ENCODE results near the gene MTMR6. TPM values are rescaled to one million over a fixed set of nuclear protein-coding genes. Genes with fewer than 3 reads are reported as not detected.
A peak's percentile ranks its signal among the peaks of the same experiment; 100 is the strongest.
"Not testable (repeated sequence)": the region's sequence is repeated elsewhere in the genome, so short reads cannot be mapped to it uniquely, and the experiment has no call there.

MTMR6 gene
- polyA plus RNA-seq, 1 experiment = 10.5 TPM

DNA sequence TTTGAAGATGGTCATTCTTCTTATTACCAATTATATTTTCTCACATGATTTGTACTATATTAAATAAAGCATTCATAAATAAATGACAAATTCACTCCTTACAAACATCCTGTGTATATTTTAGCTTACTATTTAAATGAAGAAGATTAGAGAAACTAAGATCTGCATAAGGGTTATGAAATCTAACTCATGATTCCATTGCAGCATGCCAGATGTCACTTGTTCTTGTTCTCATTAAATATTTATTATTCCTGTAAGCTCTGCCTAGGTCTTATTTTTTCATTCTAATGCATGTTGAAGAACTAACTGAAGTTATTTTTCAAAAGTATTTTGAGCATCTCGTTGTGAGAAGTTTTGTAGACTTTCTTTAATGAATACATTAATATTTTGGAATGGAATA lies 32.5 kb upstream of the MTMR6 start:
- DNase-seq (ENCODE audit: low read depth) = no peak
- Histone ChIP-seq H3K4me3 (ENCODE audit: low read depth, low read length) (no peak overlapping the region), H3K36me3 (ENCODE audit: control insufficient read depth, insufficient read depth, low read length) (peaks cover 3% of the 10 kb centered on the region), H3K27me3 (ENCODE audit: control insufficient read depth, insufficient read depth, low read length) (no peaks in the 10 kb centered on the region)
- TF ChIP-seq, protein P1, sequence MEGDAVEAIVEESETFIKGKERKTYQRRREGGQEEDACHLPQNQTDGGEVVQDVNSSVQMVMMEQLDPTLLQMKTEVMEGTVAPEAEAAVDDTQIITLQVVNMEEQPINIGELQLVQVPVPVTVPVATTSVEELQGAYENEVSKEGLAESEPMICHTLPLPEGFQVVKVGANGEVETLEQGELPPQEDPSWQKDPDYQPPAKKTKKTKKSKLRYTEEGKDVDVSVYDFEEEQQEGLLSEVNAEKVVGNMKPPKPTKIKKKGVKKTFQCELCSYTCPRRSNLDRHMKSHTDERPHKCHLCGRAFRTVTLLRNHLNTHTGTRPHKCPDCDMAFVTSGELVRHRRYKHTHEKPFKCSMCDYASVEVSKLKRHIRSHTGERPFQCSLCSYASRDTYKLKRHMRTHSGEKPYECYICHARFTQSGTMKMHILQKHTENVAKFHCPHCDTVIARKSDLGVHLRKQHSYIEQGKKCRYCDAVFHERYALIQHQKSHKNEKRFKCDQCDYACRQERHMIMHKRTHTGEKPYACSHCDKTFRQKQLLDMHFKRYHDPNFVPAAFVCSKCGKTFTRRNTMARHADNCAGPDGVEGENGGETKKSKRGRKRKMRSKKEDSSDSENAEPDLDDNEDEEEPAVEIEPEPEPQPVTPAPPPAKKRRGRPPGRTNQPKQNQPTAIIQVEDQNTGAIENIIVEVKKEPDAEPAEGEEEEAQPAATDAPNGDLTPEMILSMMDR (IDR thresholded peaks at IDR 0.05; ENCODE audit: insufficient read depth, low read depth, low read length) = no peak
- POLR2A ChIA-PET = no interaction called here
- CTCF ChIA-PET = no interaction called here

DNA sequence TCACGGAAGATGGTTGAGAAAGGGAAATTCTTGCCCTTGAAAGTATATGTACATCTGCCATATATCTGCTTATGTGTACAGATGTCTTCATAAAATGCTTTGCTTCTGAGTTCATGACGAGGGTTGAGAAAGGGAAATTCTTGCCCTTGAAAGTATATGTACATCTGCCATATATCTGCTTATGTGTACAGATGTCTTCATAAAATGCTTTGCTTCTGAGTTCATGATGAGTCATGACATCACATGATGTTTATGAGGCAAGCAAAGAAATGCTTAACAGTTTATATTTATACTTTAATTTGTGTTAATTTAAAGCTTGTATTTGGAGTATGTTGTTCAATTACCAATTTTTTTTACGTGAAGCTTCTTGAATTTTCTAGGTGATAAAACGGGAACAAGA lies 31.7 kb upstream of the MTMR6 start:
- POLR2A ChIA-PET; H3K4me3 ChIP-seq (ENCODE audit: low read depth, low read length): not testable (repeated sequence)
- CTCF ChIA-PET = interaction anchor here (0.7 kb wide), 1 partner anchor 102 kb away, joined by 3 read pairs; no protein-coding TSS in a partner anchor

DNA sequence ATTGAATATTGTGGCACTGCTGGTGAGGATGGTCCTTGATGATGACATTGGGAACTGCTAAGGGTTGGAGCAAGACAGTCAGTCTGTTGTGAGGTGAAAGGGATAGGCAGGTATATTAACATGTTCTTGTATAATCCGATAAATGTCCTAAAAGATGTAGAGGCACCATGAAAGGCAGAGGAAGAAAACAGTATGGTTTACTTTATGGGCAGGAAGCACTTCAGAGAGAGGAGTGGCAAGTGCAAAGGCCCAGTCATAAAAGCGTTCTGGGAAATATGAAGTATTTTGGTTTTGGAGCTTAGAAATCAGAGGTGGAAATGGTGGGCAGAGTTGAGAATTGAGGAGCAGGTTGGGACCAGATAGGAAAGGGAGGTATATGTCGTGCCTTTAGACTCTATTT lies 23.6 kb upstream of the MTMR6 start:
- TF ChIP-seq, protein P1 (IDR thresholded peaks at IDR 0.05; ENCODE audit: insufficient read depth, low read depth, low read length) = no peak
- Histone ChIP-seq H3K27me3 (ENCODE audit: control insufficient read depth, insufficient read depth, low read length) (no peaks in the 10 kb centered on the region), H3K36me3 (ENCODE audit: control insufficient read depth, insufficient read depth, low read length) (peaks cover 13% of the 10 kb centered on the region), H3K4me3 (ENCODE audit: low read depth, low read length) (no peak overlapping the region)
- no peak for DNase-seq (ENCODE audit: low read depth)
- ChIA-PET CTCF (no interaction called here), POLR2A (no interaction called here)

More for the DNA sequence above, 31.7 kb upstream of the MTMR6 start:
- H3K27me3 ChIP-seq (ENCODE audit: control insufficient read depth, insufficient read depth, low read length); H3K36me3 ChIP-seq (ENCODE audit: control insufficient read depth, insufficient read depth, low read length); DNase-seq (ENCODE audit: low read depth): not testable (repeated sequence)

DNA sequence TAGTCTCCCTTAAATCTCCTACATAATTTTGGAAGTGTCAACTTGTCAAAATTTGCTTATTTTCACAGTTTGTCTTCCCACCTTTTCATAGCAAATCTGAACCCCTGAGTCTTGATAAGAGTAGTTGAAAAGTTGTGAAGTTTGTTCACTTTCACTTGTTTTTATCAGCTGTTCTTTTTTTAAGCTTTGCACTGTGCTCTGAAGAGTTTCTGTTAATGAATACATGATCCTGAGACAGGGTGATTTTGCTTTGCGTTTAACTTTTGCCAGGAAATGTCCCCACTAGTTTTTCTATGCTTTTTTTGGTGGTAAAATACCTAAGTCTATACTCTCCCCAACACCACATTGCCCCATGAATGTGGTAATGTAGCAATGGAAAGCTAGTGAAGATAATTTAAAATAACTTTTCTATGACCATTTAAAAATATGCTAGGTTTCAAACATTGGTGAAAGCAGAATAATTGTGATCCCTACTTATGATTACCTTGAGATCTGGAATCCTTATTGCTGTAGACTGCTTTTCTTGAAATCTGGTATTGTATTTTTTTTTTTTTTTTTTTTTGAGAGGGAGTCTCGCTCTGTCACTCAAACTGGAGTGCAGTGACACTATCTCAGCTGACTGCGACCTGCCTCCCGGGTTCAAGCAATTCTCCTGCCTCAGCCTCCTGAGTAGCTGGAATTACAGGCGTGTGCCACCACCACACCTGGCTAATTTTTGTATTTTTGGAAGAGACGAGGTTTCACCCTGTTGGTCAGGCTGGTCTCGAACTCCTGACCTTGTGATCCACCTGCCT lies 19.6 kb upstream of the MTMR6 start:
- TF ChIP-seq, protein P1 (IDR thresholded peaks at IDR 0.05; ENCODE audit: insufficient read depth, low read depth, low read length) = no peak
- DNase-seq (ENCODE audit: low read depth) = no peak
- ChIA-PET POLR2A (no interaction called here), CTCF (no interaction called here)
- Histone ChIP-seq H3K4me3 (ENCODE audit: low read depth, low read length) (no peak overlapping the region), H3K27me3 (ENCODE audit: control insufficient read depth, insufficient read depth, low read length) (no peaks in the 10 kb centered on the region), H3K36me3 (ENCODE audit: control insufficient read depth, insufficient read depth, low read length) (peaks cover 7% of the 10 kb centered on the region)

DNA sequence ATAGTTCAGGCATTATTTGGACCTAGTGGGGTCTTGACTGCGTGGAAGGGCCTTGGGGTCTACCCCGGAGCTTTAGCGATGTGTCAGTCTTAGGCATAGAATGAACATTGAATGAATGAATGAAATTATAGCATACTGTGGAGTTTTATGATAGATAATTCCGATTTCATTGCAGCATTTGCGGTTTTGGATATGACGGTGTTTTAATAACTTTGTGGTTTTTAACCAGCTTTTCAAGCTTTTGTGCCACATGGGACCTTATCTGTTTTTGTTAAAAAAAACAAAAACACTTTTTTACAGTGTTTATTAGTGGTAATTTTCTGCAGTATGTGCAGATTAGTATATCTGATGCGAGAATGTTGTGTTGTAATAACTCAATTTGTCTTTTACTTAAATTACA lies 14.8 kb upstream of the MTMR6 start:
- ChIA-PET CTCF (no interaction called here), POLR2A (no interaction called here)
- TF ChIP-seq, protein P1 (IDR thresholded peaks at IDR 0.05; ENCODE audit: insufficient read depth, low read depth, low read length) = no peak
- Histone ChIP-seq H3K27me3 (ENCODE audit: control insufficient read depth, insufficient read depth, low read length) (peaks cover 2% of the 10 kb centered on the region; the same call in 1 of the 2 replicates), H3K4me3 (ENCODE audit: low read depth, low read length) (peak overlapping the region; percentile 98), H3K36me3 (ENCODE audit: control insufficient read depth, insufficient read depth, low read length) (no peaks in the 10 kb centered on the region)
- DNase-seq (ENCODE audit: low read depth) = no peak
